ENCODE data around the gene LAMA3. TPM values are rescaled to one million over a fixed set of nuclear protein-coding genes. Genes with fewer than 3 reads are reported as not detected.

Gene LAMA3
- total RNA-seq, 8 experiments from 2014 or later, result 0.22 to 20.5 (median 1.9) TPM

DNA sequence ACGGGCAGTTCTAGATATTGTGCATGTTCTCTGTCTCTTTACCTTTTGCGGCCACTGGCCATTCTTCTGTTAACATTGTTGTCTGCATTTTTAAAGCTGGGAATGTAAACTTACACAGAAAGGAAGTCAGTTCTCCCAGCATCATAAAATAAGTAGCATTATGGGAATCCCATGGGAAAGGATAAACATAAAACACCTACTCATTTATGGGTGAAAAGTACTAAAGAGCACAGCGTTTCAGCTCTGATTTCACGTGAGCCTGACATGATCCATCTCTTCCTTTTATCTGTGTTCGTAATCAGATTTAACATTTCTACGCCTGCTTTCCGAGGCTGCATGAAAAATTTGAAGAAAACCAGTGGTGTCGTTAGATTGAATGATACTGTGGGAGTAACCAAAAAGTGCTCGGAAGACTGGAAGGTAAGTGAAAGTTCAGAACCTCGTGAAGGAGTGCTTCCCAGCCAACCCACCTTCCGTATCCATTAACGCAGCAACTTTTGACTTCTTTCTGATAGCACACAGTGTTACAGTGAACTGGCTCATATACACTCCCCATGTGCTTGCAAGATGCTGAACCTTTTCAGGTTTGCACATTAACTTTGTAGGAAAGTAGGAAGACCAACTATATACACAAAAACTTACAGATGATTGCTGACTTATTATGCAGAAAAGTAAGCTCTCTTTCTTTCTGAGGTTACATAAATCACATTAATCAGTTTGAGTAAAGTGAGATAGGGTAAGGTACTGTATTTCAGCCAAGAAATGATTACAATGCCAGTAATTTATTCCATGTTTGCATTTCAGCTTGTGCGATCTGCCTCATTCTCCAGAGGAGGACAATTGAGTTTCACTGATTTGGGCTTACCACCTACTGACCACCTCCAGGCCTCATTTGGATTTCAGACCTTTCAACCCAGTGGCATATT, 238.8 kb downstream of the LAMA3 start:
- Histone ChIP-seq H3K27ac (no peak overlapping the region), H3K4me1 (replicated peaks in 1 of 2) (no peaks in the 10 kb centered on the region), H3K4me3 (no peak overlapping the region)
- 71 to 100% (median 88%) methylated on average over 2 to 13 of the region's 13 CpGs for WGBS, 10 experiments
- no peak for ATAC-seq (replicated peaks in 6 of 8)
- in situ Hi-C loops (cut with MboI; ENCODE audit: low pct_unique_long_range_greater_than_20kb in 2 of 9, low sequenced_read_pairs in 9 of 9, unreplicated experiment in 9 of 9), result no loop called here

DNA sequence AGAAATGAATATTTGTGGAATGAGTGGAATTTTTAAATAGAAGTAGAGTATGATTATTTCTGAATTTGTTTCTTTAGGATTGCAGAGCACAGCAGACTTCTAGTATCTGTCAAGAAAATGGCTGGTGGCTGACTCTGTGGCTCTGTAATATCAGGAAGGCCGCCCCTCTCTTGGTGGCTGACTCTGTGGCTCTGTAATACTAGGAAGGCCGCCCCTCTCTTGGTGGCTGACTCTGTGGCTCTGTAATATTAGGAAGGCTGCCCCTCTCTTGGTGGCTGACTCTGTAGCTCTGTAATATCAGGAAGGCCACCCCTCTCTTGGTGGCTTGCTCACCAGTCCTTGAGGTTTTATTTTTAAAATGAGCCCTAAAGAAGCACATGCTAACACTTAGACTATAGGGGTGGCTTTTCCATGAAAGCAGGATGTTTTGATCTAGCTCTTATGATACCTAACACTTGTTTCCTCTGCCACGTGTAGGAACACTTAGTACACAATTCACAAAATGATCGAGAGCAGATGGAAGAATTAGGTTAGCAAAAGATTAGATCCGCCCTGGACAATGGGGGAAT, 240.2 kb downstream of the LAMA3 start:
- Histone ChIP-seq H3K27ac (no peak overlapping the region), H3K4me3 (no peak overlapping the region), H3K4me1 (replicated peaks in 1 of 2) (no peaks in the 10 kb centered on the region)
- WGBS, 10 experiments, result 53 to 100% (median 94%) methylated on average over 1 to 4 of the region's 5 CpGs; no CpG with 5 or more reads in 1 of the 10 experiments
- no peak for ATAC-seq (replicated peaks in 6 of 8)
- in situ Hi-C loops (cut with MboI; ENCODE audit: low pct_unique_long_range_greater_than_20kb in 2 of 9, low sequenced_read_pairs in 9 of 9, unreplicated experiment in 9 of 9), result no loop called here

GRCh38 chr18:23930002-23930401, 240.7 kb downstream of the LAMA3 start:
- 81 to 100% (median 90%) methylated on average over 1 of the region's 1 CpG; no CpG with 5 or more reads in 1 of the 10 experiments for WGBS, 10 experiments
- no peak for ATAC-seq (replicated peaks in 6 of 8)
- Histone ChIP-seq H3K4me3 (no peak overlapping the region), H3K27ac (no peak overlapping the region), H3K4me1 (replicated peaks in 1 of 2) (no peaks in the 10 kb centered on the region)
- in situ Hi-C loops (cut with MboI; ENCODE audit: low pct_unique_long_range_greater_than_20kb in 2 of 9, low sequenced_read_pairs in 9 of 9, unreplicated experiment in 9 of 9), result no loop called here

DNA sequence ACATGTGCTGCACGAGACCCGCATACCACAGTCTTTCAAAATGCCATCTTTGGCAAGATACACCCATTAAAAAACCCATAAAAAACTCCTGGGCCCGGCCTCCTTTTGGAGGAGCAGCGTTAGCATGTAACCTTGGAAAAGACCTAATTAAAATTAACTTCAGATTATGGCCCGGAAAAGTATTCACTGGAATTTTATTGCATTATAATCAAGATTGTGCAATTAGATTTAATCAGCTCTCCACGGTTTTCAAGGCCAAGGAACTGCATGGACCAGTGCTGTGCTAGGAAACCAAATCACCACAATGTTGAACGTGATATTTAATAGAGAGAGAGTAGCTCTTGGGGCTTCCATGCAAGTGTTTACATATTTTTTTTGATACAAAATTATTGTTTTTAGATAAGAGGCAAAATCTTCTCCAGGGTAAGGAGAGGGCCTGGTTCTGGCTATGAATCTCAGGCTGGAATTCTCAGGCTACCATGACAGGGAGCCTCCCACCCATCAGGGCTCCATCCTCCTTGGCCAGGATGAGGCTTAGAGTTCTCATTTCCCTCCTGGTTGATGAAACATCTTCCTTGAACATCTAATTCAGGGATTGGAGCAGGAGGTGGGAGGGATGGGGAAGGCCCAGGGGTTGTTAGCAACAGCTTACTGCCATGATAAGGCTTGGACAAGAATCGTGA, 243.3 kb downstream of the LAMA3 start:
- no peak for ATAC-seq (replicated peaks in 6 of 8)
- 36 to 100% (median 79%) methylated on average over 3 to 8 of the region's 8 CpGs for WGBS, 10 experiments
- in situ Hi-C loops (cut with MboI; ENCODE audit: low pct_unique_long_range_greater_than_20kb in 2 of 9, low sequenced_read_pairs in 9 of 9, unreplicated experiment in 9 of 9), result no loop called here
- Histone ChIP-seq H3K4me1 (replicated peaks in 1 of 2) (no peaks in the 10 kb centered on the region), H3K4me3 (no peak overlapping the region), H3K27ac (no peak overlapping the region)

GRCh38 chr18:23933407-23933806, 244.2 kb downstream of the LAMA3 start:
- Histone ChIP-seq H3K4me1 (replicated peaks in 1 of 2) (no peaks in the 10 kb centered on the region), H3K4me3 (no peak overlapping the region), H3K27ac (no peak overlapping the region)
- 100% methylated on average over 1 of the region's 1 CpG; no CpG with 5 or more reads in 6 of the 10 experiments for WGBS, 10 experiments
- in situ Hi-C loops (cut with MboI; ENCODE audit: low pct_unique_long_range_greater_than_20kb in 2 of 9, low sequenced_read_pairs in 9 of 9, unreplicated experiment in 9 of 9), result no loop called here
- no peak for ATAC-seq (replicated peaks in 6 of 8)

DNA sequence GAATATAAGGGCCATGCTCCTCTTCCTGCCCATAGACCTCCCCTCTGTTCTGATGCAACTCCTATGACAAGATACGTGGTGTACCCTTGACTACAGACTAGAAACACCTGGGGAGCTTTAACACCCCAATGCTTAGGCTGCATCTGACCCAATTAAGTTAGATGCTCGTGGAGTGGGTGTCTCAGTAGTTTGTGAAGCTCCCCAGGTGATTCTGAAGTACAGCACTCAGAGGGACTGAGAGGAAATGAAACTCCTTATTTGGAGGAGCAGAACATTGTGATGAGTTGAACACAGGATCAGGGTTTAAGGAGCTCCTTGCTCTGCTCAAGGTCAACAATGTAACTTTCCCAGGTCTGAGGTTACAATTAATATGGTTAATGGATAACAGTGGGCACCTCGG, 245.0 kb downstream of the LAMA3 start:
- H3K4me3 ChIP-seq, result no peak overlapping the region
- in situ Hi-C loops (cut with MboI; ENCODE audit: low pct_unique_long_range_greater_than_20kb in 2 of 9, low sequenced_read_pairs in 9 of 9, unreplicated experiment in 9 of 9), result no loop called here
- no peak for ATAC-seq (replicated peaks in 6 of 8)
- H3K27ac ChIP-seq, result no peak overlapping the region
- H3K4me1 ChIP-seq (replicated peaks in 1 of 2), result no peaks in the 10 kb centered on the region
- WGBS, 10 experiments, result 29 to 87% (median 66%) methylated on average over 1 to 3 of the region's 3 CpGs; no CpG with 5 or more reads in 2 of the 10 experiments

- in situ Hi-C loops (cut with MboI; ENCODE audit: low pct_unique_long_range_greater_than_20kb in 2 of 9, low sequenced_read_pairs in 9 of 9, unreplicated experiment in 9 of 9), result no loop called here
- Histone ChIP-seq H3K4me3 (no peak overlapping the region), H3K27ac (no peak overlapping the region), H3K4me1 (replicated peaks in 1 of 2) (no peaks in the 10 kb centered on the region)
- peak in 1 of 8 experiments; percentile 30 for ATAC-seq (replicated peaks in 6 of 8)
Measured at GRCh38 chr18:23934863-23935262, 245.6 kb downstream of the LAMA3 start.

DNA sequence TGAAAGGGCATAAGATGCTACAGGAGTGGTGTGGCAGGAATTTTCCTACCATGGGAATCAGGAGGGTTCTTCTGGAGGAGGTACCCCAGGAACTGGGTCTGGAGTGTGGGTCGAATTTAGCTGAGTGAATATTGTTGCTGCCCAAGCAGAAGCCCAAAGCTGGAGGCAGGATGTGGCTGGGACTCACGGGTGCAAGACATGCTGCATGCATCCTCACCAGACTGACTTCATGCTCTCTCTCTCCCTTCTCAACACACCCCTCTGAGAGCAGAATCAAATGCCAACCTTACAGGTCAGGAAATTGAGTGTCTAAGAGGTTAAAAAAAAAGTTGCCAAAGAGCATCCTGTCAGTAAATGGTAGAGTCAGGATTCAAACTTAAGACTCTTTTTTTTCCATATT, 246.6 kb downstream of the LAMA3 start:
- H3K4me1 ChIP-seq (replicated peaks in 1 of 2), result no peaks in the 10 kb centered on the region
- no peak overlapping the region for H3K27ac ChIP-seq
- 0 to 100% (median 68%) methylated on average over 1 to 2 of the region's 2 CpGs; no CpG with 5 or more reads in 4 of the 10 experiments for WGBS, 10 experiments
- no peak overlapping the region for H3K4me3 ChIP-seq
- in situ Hi-C loops (cut with MboI; ENCODE audit: low pct_unique_long_range_greater_than_20kb in 2 of 9, low sequenced_read_pairs in 9 of 9, unreplicated experiment in 9 of 9), result no loop called here
- ATAC-seq (replicated peaks in 6 of 8), result no peak

DNA sequence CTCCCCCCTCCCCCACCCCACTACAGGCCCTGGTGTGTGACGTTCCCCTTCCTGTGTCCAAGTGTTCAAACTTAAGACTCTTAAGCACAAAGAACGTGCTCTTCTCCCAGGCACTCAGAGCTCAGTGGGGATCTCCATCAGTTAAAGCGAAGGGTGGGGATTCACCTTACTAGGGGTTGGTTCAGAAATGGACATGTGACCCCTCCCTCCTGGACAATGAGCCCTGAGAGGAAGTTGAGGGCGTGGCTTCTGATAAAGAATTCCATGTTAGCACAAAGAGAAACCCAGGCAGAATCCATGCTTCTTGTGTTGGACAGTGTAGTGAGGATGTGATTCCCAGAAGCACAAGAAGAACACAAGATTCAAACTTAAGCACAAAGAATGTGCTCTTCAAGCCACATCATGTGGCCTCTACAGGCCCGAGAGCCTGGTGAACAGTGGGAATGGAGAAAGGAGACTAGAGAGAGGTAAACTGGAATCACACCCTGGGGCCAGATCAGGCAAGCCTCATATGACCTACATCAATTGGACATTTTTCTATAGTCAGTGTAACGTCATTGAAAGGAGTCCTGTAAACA, 247.2 kb downstream of the LAMA3 start:
- WGBS, 10 experiments, result 17 to 100% (median 100%) methylated on average over 1 to 4 of the region's 6 CpGs; no CpG with 5 or more reads in 3 of the 10 experiments
- no peak overlapping the region for H3K4me3 ChIP-seq
- no peak overlapping the region for H3K27ac ChIP-seq
- in situ Hi-C loops (cut with MboI; ENCODE audit: low pct_unique_long_range_greater_than_20kb in 2 of 9, low sequenced_read_pairs in 9 of 9, unreplicated experiment in 9 of 9), result no loop called here
- H3K4me1 ChIP-seq (replicated peaks in 1 of 2), result no peaks in the 10 kb centered on the region
- ATAC-seq (replicated peaks in 6 of 8), result peak in 2 of 8 experiments; percentile 20 to 36

- no peak overlapping the region for H3K4me3 ChIP-seq
- H3K4me1 ChIP-seq (replicated peaks in 1 of 2), result no peaks in the 10 kb centered on the region
- WGBS, 10 experiments, result 79 to 100% (median 89%) methylated on average over 1 to 10 of the region's 11 CpGs; no CpG with 5 or more reads in 3 of the 10 experiments
- in situ Hi-C loops (cut with MboI; ENCODE audit: low pct_unique_long_range_greater_than_20kb in 2 of 9, low sequenced_read_pairs in 9 of 9, unreplicated experiment in 9 of 9), result no loop called here
- no peak for ATAC-seq (replicated peaks in 6 of 8)
- no peak overlapping the region for H3K27ac ChIP-seq
Measured at GRCh38 chr18:23938043-23938756, 248.9 kb downstream of the LAMA3 start.

- Histone ChIP-seq H3K4me3 (no peak overlapping the region), H3K27ac (no peak overlapping the region), H3K4me1 (replicated peaks in 1 of 2) (no peaks in the 10 kb centered on the region)
- WGBS, 10 experiments, result 93 to 100% (median 100%) methylated on average over 1 to 5 of the region's 5 CpGs; no CpG with 5 or more reads in 2 of the 10 experiments
- in situ Hi-C loops (cut with MboI; ENCODE audit: low pct_unique_long_range_greater_than_20kb in 2 of 9, low sequenced_read_pairs in 9 of 9, unreplicated experiment in 9 of 9), result no loop called here
- ATAC-seq (replicated peaks in 6 of 8), result no peak
Measured at GRCh38 chr18:23938901-23939341, 249.7 kb downstream of the LAMA3 start.

- in situ Hi-C loops (cut with MboI; ENCODE audit: low pct_unique_long_range_greater_than_20kb in 2 of 9, low sequenced_read_pairs in 9 of 9, unreplicated experiment in 9 of 9), result no loop called here
- 65 to 100% (median 86%) methylated on average over 1 to 4 of the region's 4 CpGs; no CpG with 5 or more reads in 4 of the 10 experiments for WGBS, 10 experiments
- H3K4me3 ChIP-seq, result no peak overlapping the region
- no peaks in the 10 kb centered on the region for H3K4me1 ChIP-seq (replicated peaks in 1 of 2)
- no peak overlapping the region for H3K27ac ChIP-seq
- peak in 4 of 8 experiments; percentile 32 to 83 (median 78) for ATAC-seq (replicated peaks in 6 of 8)
Measured at GRCh38 chr18:23939366-23939765, 250.1 kb downstream of the LAMA3 start.
